Lower leg skin (tissue), 3 donors: ENCODE measurements around the gene ELAVL2.

ENCODE experiments used
- CTCF ChIP-seq, 3 donors: fragments of 450-650 bp; IDR thresholded peaks; one replicate each; pipeline ENCODE4 v1.5.1; 2016; ENCODE audit warnings: antibody characterized with exemption in 3 of 3, mild to moderate bottlenecking in 3 of 3, moderate library complexity in 2 of 3
- POLR2A ChIP-seq, 2 donors: fragments of 450-650 bp; IDR thresholded peaks; one replicate each; pipeline ENCODE4 v1.6.1; 2016 to 2017; ENCODE audit warnings: antibody characterized with exemption in 2 of 2, mild to moderate bottlenecking in 1 of 2, moderate library complexity in 1 of 2

- TF ChIP-seq CTCF (IDR thresholded peaks at IDR 0.05) (no peak), POLR2A (IDR thresholded peaks at IDR 0.05) (no peak)
Observed at GRCh38 chr9:23665051-23665450, 161.0 kb downstream of the ELAVL2 start.
